Endothelial cell of coronary artery (primary cell): ENCODE results near the gene MUC5B. TPM values are rescaled to one million over a fixed set of nuclear protein-coding genes. Genes with fewer than 3 reads are reported as not detected.

ENCODE experiments used
- total RNA-seq: library from RNA; depleted of rRNA; stranded (reverse); fragments of >200 nt; gene quantifications from 2 replicates; pipeline ENCODE4 v1.2.3, GENCODE V29; 2014

Gene MUC5B
- not detected in 2 replicates for total RNA-seq

GRCh38 chr11:1222491-1223345 lies at the start of gene MUC5B:
Gene MUC5B, plus strand, starts transcription at chr11:1223066. Its CDS starts 58 bp downstream, at chr11:1223124.

GRCh38 chr11:1309498-1310317 lies 86.8 kb downstream of the MUC5B start, which contains the start of gene TOLLIP:
Gene TOLLIP, minus strand, starts transcription at chr11:1309632. Its CDS starts 134 bp downstream, at chr11:1309498.

Other genes starting within 250 kb of the MUC5B start
- not detected in 2 replicates for gene MUC6, start 186.3 kb upstream of the MUC5B start, total RNA-seq
- under 0.01 TPM in 1 of 2 replicates, not detected in the other for gene MUC2, start 148.2 kb upstream of the MUC5B start, total RNA-seq
- gene MUC5AC, start 65.1 kb upstream of the MUC5B start, total RNA-seq: not detected in 2 replicates
- 21.1 and 26.4 TPM in 2 replicates for gene TOLLIP, start 86.6 kb downstream of the MUC5B start, total RNA-seq
- 0.18 and 0.56 TPM in 2 replicates for gene BRSK2, start 166.9 kb downstream of the MUC5B start, total RNA-seq